ENCODE measurements around the gene PCDH17.

PCDH17 gene

GRCh38 chr13:57631596-57632275 lies at the start of gene PCDH17:
PCDH17 (plus strand) TSS chr13:57631744; CDS start chr13:57632547, 803 bp downstream.
- H3K27ac Mint-ChIP-seq, result peak within 1 kb of the TSS; percentile 65
- H3K9me3 Mint-ChIP-seq, result peaks cover 11% of the 10 kb centered on the region
- peaks cover 3% of the 10 kb centered on the region for H3K36me3 Mint-ChIP-seq (ENCODE audit: low read depth)
- H3K4me1 Mint-ChIP-seq (ENCODE audit: low read depth), result peaks cover 22% of the 10 kb centered on the region
- H3K27me3 Mint-ChIP-seq (ENCODE audit: low read depth), result peaks cover 67% of the 10 kb centered on the region
- H3K4me3 Mint-ChIP-seq, result peak within 1 kb of the TSS; percentile 73

DNA sequence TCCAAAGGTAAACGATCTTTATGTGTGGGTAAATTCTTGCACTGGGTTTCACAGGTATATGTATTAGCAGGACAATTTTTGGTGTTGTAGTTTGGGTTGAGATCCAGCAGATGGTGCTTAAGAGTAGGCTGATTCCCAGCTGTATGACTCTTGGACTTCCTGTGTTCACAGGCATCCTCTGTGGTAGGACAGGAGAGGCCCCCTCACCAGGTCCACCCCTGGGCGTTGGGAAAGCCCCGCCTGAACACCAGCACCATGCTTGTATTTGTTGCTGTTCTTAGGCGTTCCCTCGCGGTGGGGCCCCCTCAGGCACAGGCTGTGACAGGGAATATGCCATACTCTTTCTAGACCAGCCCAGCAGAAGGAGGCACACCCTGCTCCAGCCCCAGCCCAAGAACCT lies 49.5 kb upstream of the PCDH17 start:
- Mint-ChIP-seq H3K4me3 (no peak overlapping the region), H3K27ac (no peak overlapping the region), H3K36me3 (ENCODE audit: low read depth) (peaks cover 2% of the 10 kb centered on the region), H3K27me3 (ENCODE audit: low read depth) (no peaks in the 10 kb centered on the region), H3K9me3 (no peaks in the 10 kb centered on the region), H3K4me1 (ENCODE audit: low read depth) (no peaks in the 10 kb centered on the region)

DNA sequence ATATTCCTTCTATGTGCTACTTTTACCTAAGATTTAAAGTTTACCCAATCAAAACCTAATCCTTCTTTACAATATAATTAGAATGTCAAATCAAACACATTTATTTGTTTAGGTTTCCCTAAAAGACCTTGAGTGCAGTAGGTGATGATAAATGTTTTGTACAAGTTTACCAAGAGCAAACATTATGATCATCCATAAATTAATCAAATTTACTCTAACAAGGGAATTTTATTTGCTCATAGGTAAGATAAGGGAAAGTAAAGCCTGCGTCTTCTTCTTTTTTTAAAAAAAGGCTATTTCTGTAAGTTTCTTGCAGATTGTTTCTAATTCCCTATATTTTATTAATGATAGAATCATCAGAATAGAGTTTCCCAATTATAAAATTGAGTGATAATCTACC lies 48.0 kb upstream of the PCDH17 start:
- Mint-ChIP-seq H3K9me3 (no peaks in the 10 kb centered on the region), H3K36me3 (ENCODE audit: low read depth) (peaks cover 2% of the 10 kb centered on the region), H3K4me1 (ENCODE audit: low read depth) (no peaks in the 10 kb centered on the region), H3K4me3 (no peak overlapping the region), H3K27ac (no peak overlapping the region), H3K27me3 (ENCODE audit: low read depth) (no peaks in the 10 kb centered on the region)

- Mint-ChIP-seq H3K4me3 (no peak overlapping the region), H3K27ac (no peak overlapping the region), H3K4me1 (ENCODE audit: low read depth) (no peaks in the 10 kb centered on the region), H3K27me3 (ENCODE audit: low read depth) (no peaks in the 10 kb centered on the region), H3K36me3 (ENCODE audit: low read depth) (no peaks in the 10 kb centered on the region), H3K9me3 (no peaks in the 10 kb centered on the region)
Observed at GRCh38 chr13:57588639-57589038, 42.9 kb upstream of the PCDH17 start.

- Mint-ChIP-seq H3K4me1 (ENCODE audit: low read depth) (no peaks in the 10 kb centered on the region), H3K9me3 (peaks cover 5% of the 10 kb centered on the region)
Observed at GRCh38 chr13:57595775-57596174, 35.8 kb upstream of the PCDH17 start.

GRCh38 chr13:57601536-57601935 lies 30.0 kb upstream of the PCDH17 start:
- H3K4me3 Mint-ChIP-seq, result no peak overlapping the region
- H3K36me3 Mint-ChIP-seq (ENCODE audit: low read depth), result no peaks in the 10 kb centered on the region
- H3K4me1 Mint-ChIP-seq (ENCODE audit: low read depth), result no peaks in the 10 kb centered on the region
- no peaks in the 10 kb centered on the region for H3K27me3 Mint-ChIP-seq (ENCODE audit: low read depth)
- no peak overlapping the region for H3K27ac Mint-ChIP-seq
- peaks cover 5% of the 10 kb centered on the region for H3K9me3 Mint-ChIP-seq

More at GRCh38 chr13:57595775-57596174, 35.8 kb upstream of the PCDH17 start:
- no peak overlapping the region for H3K4me3 Mint-ChIP-seq
- H3K36me3 Mint-ChIP-seq (ENCODE audit: low read depth), result no peaks in the 10 kb centered on the region
- H3K27me3 Mint-ChIP-seq (ENCODE audit: low read depth), result no peaks in the 10 kb centered on the region
- H3K27ac Mint-ChIP-seq, result no peak overlapping the region

DNA sequence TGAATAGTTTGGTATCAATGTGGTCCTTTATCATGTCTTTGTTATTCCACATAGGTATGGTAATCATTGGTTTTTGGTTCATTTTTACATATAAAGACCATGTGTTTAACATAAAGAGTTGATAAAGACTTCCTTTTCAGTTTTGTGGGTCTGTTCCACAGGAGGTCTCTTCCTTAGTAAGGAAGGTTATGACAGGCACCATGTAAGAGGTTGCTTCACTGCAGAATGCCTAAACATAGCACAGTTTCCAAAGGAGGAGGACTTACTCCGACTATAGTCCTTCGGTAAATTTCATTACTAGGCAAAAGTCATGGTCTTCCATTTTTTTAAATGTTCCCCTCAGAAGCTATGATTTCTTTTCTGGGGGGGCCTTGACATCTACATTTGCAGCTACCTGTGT lies 27.1 kb upstream of the PCDH17 start:
- H3K4me1 Mint-ChIP-seq (ENCODE audit: low read depth), result no peaks in the 10 kb centered on the region
- no peaks in the 10 kb centered on the region for H3K36me3 Mint-ChIP-seq (ENCODE audit: low read depth)
- H3K9me3 Mint-ChIP-seq, result peaks cover 5% of the 10 kb centered on the region
- no peaks in the 10 kb centered on the region for H3K27me3 Mint-ChIP-seq (ENCODE audit: low read depth)
- H3K27ac Mint-ChIP-seq, result no peak overlapping the region
- no peak overlapping the region for H3K4me3 Mint-ChIP-seq

- H3K27me3 Mint-ChIP-seq (ENCODE audit: low read depth), result no peaks in the 10 kb centered on the region
- H3K36me3 Mint-ChIP-seq (ENCODE audit: low read depth), result no peaks in the 10 kb centered on the region
- H3K9me3 Mint-ChIP-seq, result no peaks in the 10 kb centered on the region
- H3K4me1 Mint-ChIP-seq (ENCODE audit: low read depth), result no peaks in the 10 kb centered on the region
- H3K4me3 Mint-ChIP-seq, result no peak overlapping the region
- no peak overlapping the region for H3K27ac Mint-ChIP-seq
Observed at GRCh38 chr13:57611969-57612368, 19.6 kb upstream of the PCDH17 start.

GRCh38 chr13:57612568-57612967 lies 19.0 kb upstream of the PCDH17 start:
- H3K27me3 Mint-ChIP-seq (ENCODE audit: low read depth), result no peaks in the 10 kb centered on the region
- H3K9me3 Mint-ChIP-seq, result no peaks in the 10 kb centered on the region
- no peaks in the 10 kb centered on the region for H3K4me1 Mint-ChIP-seq (ENCODE audit: low read depth)
- H3K36me3 Mint-ChIP-seq (ENCODE audit: low read depth), result no peaks in the 10 kb centered on the region
- no peak overlapping the region for H3K27ac Mint-ChIP-seq
- no peak overlapping the region for H3K4me3 Mint-ChIP-seq

DNA sequence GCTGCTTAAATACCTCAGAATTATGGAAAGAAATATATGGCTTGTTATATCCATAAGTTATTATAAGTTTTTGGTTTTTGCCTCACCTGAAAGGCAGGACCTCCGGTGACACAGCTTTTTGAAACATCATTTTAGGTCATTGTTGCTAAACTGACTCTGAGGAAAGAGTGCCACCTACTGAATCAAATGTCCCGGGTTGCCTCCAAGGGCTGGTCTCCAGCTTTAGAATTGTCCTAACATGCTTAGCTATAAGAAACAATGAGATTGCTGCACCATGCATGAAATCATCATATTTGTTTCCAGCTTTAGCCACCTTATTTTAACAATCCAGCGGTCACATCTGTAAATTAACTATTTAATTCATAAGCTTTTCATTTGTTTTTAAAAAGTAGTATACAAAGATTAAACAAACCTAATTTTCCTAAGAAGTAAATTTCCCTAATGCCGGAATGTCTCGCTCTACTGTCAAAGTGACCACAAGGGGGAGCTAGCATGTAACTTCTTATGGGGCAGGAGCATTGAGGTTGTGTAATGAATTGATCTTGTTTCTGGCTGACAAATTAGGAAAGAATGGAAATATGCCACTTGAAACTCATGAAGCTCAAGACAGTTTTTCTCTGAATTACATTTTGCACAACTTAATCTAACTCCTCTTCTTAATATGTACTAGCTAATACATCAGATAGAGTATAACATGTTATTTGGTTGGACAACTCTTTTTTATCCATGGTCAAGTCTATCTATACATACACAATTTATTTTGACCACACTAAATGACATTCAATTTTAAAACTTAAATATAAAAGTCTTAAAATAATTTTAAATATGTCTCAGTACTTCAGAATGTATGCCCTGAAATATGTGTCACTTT lies 6.7 kb upstream of the PCDH17 start:
- no peak overlapping the region for H3K4me3 Mint-ChIP-seq
- H3K36me3 Mint-ChIP-seq (ENCODE audit: low read depth), result peaks cover 3% of the 10 kb centered on the region
- H3K27ac Mint-ChIP-seq, result no peak overlapping the region
- H3K27me3 Mint-ChIP-seq (ENCODE audit: low read depth), result peaks cover 20% of the 10 kb centered on the region
- peaks cover 7% of the 10 kb centered on the region for H3K4me1 Mint-ChIP-seq (ENCODE audit: low read depth)
- H3K9me3 Mint-ChIP-seq, result no peaks in the 10 kb centered on the region

DNA sequence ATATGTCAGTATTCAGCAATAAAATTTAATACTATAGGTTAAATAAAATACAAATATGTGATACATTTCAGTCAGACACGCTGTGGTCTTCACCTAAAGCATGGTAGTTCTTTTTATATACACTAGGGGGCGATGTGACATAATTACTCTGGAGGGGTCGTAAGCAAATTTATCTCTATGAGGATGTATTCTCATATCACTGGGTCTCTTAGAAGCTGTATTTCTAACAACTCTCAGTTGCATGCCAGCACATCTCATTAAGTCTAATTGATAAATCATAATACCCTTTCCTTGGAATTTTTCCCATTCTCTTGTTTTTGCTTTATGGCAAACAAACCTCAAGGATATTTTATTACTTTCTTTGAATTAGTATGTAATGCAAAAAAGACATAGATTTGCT lies 3.9 kb upstream of the PCDH17 start:
- H3K9me3 Mint-ChIP-seq, result peaks cover 7% of the 10 kb centered on the region
- peaks cover 48% of the 10 kb centered on the region for H3K27me3 Mint-ChIP-seq (ENCODE audit: low read depth)
- H3K36me3 Mint-ChIP-seq (ENCODE audit: low read depth), result peaks cover 3% of the 10 kb centered on the region
- H3K4me1 Mint-ChIP-seq (ENCODE audit: low read depth), result peaks cover 22% of the 10 kb centered on the region
- no peak overlapping the region for H3K4me3 Mint-ChIP-seq
- H3K27ac Mint-ChIP-seq, result no peak overlapping the region

DNA sequence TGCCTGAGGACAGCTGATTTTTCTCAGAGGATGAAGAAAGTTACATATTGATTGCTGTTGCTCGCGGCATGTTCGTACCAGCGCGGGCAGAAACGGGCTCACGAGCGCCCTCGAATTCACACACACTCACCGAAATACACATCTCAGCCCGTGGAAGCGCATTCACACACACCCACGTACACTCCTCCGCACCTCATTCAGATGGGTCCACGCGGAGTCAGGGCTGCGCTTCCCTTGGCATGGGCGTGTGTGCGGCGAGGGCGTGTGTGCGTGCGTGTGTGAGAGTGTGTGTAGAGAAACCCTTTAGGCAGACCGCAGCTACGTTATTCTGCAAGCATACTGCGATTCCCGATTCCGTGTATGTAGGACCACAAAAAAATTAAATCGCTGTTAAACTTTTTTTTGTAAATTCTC lies 2.1 kb upstream of the PCDH17 start:
- peaks cover 22% of the 10 kb centered on the region for H3K4me1 Mint-ChIP-seq (ENCODE audit: low read depth)
- H3K36me3 Mint-ChIP-seq (ENCODE audit: low read depth), result peaks cover 3% of the 10 kb centered on the region
- H3K4me3 Mint-ChIP-seq, result peak overlapping the region; percentile 54
- H3K9me3 Mint-ChIP-seq, result peaks cover 11% of the 10 kb centered on the region
- peaks cover 61% of the 10 kb centered on the region for H3K27me3 Mint-ChIP-seq (ENCODE audit: low read depth)
- no peak overlapping the region for H3K27ac Mint-ChIP-seq

DNA sequence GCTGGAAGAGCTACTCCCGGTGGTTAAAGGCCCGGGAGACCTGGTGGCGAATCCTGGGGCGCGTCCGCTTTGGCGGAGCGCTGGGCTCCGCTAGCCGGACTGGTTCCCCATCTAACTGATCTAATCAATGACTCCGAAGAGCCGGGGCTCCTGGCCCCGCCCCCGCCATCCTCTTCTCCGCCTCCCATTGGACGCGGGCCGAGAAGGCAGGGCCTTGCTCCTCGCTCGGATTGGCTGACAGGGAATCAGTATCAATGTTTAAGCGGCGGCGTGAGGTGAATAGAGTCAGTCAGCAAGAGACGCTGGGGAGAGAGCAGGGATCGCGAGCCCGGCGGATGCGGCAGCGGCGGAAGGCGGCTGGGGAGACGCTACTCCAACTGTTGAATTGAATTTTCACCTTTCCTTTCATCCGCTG lies 1.7 kb upstream of the PCDH17 start:
- Mint-ChIP-seq H3K27ac (peak overlapping the region; percentile 20), H3K36me3 (ENCODE audit: low read depth) (peaks cover 3% of the 10 kb centered on the region), H3K9me3 (peaks cover 11% of the 10 kb centered on the region), H3K4me1 (ENCODE audit: low read depth) (peaks cover 22% of the 10 kb centered on the region), H3K27me3 (ENCODE audit: low read depth) (peaks cover 66% of the 10 kb centered on the region), H3K4me3 (peak overlapping the region; percentile 54)

GRCh38 chr13:57630661-57631595 lies 616 bp upstream of the PCDH17 start:
- Mint-ChIP-seq H3K9me3 (peaks cover 11% of the 10 kb centered on the region), H3K4me3 (peak overlapping the region; percentile 73), H3K4me1 (ENCODE audit: low read depth) (peaks cover 22% of the 10 kb centered on the region), H3K36me3 (ENCODE audit: low read depth) (peaks cover 3% of the 10 kb centered on the region), H3K27ac (peak overlapping the region; percentile 65), H3K27me3 (ENCODE audit: low read depth) (peaks cover 67% of the 10 kb centered on the region)

All from T-helper 1 cell treated with Interleukin-12 subunit alpha and Interleukin-12 subunit beta and Interleukin-4 antibody, amounts not matched to agents 30 μg/mL and 1 μg/mL, for 36 hours (primary cell).